Hepatocyte (in vitro differentiated cells): ENCODE data around the gene TDRD6. TPM values are rescaled to one million over a fixed set of nuclear protein-coding genes. Genes with fewer than 3 reads are reported as not detected.

Experiments used
- DNase-seq: peaks from one replicate; pipeline ENCODE4 v3.0.0-alpha.2; 2016; ENCODE audit warnings: low spot score
- H2AFZ ChIP-seq: fragments of 200-600 bp; sonication (generic); 2 replicates; pipeline ENCODE4 v1.6.0; 2016; ENCODE audit warnings: antibody characterized with exemption, mild to moderate bottlenecking
- H3K27ac ChIP-seq: fragments of 200-600 bp; sonication (generic); 2 replicates; pipeline ENCODE4 v1.5.1; 2016; ENCODE audit warnings: mild to moderate bottlenecking
- H3K27me3 ChIP-seq: fragments of 200-600 bp; sonication (generic); 2 replicates; pipeline ENCODE4 v1.6.1; 2016
- H3K36me3 ChIP-seq: fragments of 200-600 bp; sonication (generic); replicated peaks from 2 replicates; pipeline ENCODE4 v1.5.1; 2016; ENCODE audit warnings: low read depth; ENCODE audit not compliant: insufficient read depth
- H3K4me1 ChIP-seq: fragments of 200-600 bp; sonication (generic); 2 replicates; pipeline ENCODE4 v1.5.1; 2016; ENCODE audit warnings: mild to moderate bottlenecking, moderate library complexity; ENCODE audit not compliant: insufficient read depth
- H3K4me2 ChIP-seq: fragments of 200-600 bp; sonication (generic); 2 replicates; pipeline ENCODE4 v1.6.0; 2016
- H3K4me3 ChIP-seq: fragments of 200-600 bp; sonication (generic); 2 replicates; pipeline ENCODE4 v1.5.1; 2016; ENCODE audit warnings: mild to moderate bottlenecking
- H3K79me2 ChIP-seq: fragments of 200-600 bp; sonication (generic); 2 replicates; pipeline ENCODE4 v1.6.0; 2017; ENCODE audit warnings: mild to moderate bottlenecking
- H3K9me2 ChIP-seq: fragments of 200-600 bp; sonication (generic); replicated peaks from 2 replicates; pipeline ENCODE4 v1.6.0; 2017; ENCODE audit warnings: mild to moderate bottlenecking; ENCODE audit not compliant: insufficient read depth
- H3K9me3 ChIP-seq: fragments of 200-600 bp; sonication (generic); 2 replicates; pipeline ENCODE4 v1.5.1; 2016; ENCODE audit warnings: low read depth, mild to moderate bottlenecking
- H4K20me1 ChIP-seq: fragments of 200-600 bp; sonication (generic); 2 replicates; pipeline ENCODE4 v1.6.0; 2016; ENCODE audit warnings: mild to moderate bottlenecking; ENCODE audit not compliant: insufficient read depth, poor library complexity, severe bottlenecking
- EZH2 ChIP-seq: fragments of 200-600 bp; sonication (generic); IDR thresholded peaks from 2 replicates; pipeline ENCODE4 v1.6.1; 2016; ENCODE audit warnings: antibody characterized with exemption, mild to moderate bottlenecking, borderline replicate concordance
- EZH2phosphoT487 ChIP-seq: fragments of 200-600 bp; sonication (generic); IDR thresholded peaks from one replicate; pipeline ENCODE4 v1.6.1; 2018; ENCODE audit warnings: antibody characterized with exemption, mild to moderate bottlenecking, low read depth, moderate library complexity; ENCODE audit not compliant: unreplicated experiment, severe bottlenecking
- WGBS: methylation state at CpG from one replicate; pipeline ENCODE4 v1.1.6; 2016; ENCODE audit warnings: low lambda C conversion rate; ENCODE audit errors: missing lambda C conversion rate; 5-methylcytosine and 5-hydroxymethylcytosine counted together
- polyA plus RNA-seq: library from polyadenylated mRNA; unstranded; fragments of >200 nt; fragmentation: Nextera tagmentation; extraction: Ambion mirVana; gene quantifications from 2 replicates; pipeline ENCODE4 v1.2.1, GENCODE V29; 2016
- total RNA-seq: library from RNA; depleted of rRNA; stranded (reverse); fragments of >200 nt; gene quantifications from 2 replicates; pipeline ENCODE4 v1.2.3, GENCODE V29; 2014
- TF ChIP-seq, protein P1 (sequence below): fragments of 200-600 bp; sonication (generic); IDR thresholded peaks from 2 replicates; pipeline ENCODE4 v1.5.1; 2016; ENCODE audit warnings: antibody characterized with exemption, mild to moderate bottlenecking; ENCODE audit not compliant: poor library complexity

TDRD6 gene
- total and polyA plus RNA-seq, 2 experiments from 2014 or later: 0.20 to 0.34 TPM

DNA sequence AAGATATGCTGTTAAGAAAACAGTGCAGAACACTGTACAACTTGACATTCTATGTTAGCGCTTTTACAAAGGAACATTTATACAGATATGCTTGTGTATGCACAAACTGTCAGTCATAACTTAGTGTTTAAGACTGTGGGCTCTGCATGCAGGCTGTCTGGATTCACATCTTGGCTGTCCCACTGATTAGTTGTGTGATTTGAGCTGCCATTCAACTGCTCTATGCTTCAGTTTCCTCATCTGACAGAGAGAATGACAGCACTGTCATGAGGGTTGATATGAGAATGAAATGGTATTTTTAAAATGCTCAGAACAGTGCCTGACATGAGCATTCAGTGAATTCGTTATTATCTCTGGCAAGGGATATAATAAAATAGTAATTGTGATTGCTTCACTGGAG is 26.2 kb upstream of the TDRD6 start:
- WGBS: 92% methylated on average over 2 of the region's 2 CpGs
- Histone ChIP-seq H3K27ac (no peak overlapping the region), H3K36me3 (no peaks in the 10 kb centered on the region)

DNA sequence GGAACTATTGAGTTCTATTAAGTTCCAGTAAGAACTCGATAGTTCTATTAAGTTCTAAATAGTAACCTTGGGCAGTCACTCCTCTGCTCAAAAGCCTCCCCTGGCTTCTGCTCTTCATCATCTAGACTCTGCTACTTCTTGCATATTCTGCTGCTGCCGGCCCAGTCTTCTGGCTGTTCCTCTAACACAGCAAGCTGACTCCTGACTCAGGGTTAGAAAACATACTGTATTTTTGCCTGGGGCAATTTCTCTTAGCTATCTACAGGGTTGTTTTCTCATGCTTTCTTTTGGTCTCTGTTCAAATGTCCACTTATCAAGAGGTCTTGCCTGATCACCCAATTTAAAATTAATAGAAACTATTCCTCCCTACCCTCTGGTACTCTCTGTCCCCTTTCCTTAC is 20.3 kb upstream of the TDRD6 start:
- TF ChIP-seq EZH2 (no peak), EZH2phosphoT487 (no peak)
- TF ChIP-seq, protein P1, sequence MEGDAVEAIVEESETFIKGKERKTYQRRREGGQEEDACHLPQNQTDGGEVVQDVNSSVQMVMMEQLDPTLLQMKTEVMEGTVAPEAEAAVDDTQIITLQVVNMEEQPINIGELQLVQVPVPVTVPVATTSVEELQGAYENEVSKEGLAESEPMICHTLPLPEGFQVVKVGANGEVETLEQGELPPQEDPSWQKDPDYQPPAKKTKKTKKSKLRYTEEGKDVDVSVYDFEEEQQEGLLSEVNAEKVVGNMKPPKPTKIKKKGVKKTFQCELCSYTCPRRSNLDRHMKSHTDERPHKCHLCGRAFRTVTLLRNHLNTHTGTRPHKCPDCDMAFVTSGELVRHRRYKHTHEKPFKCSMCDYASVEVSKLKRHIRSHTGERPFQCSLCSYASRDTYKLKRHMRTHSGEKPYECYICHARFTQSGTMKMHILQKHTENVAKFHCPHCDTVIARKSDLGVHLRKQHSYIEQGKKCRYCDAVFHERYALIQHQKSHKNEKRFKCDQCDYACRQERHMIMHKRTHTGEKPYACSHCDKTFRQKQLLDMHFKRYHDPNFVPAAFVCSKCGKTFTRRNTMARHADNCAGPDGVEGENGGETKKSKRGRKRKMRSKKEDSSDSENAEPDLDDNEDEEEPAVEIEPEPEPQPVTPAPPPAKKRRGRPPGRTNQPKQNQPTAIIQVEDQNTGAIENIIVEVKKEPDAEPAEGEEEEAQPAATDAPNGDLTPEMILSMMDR: no peak
- Histone ChIP-seq H3K4me1 (no peaks in the 10 kb centered on the region), H3K4me3 (no peak overlapping the region), H3K9me3 (no peaks in the 10 kb centered on the region), H3K27ac (no peak overlapping the region), H3K36me3 (no peaks in the 10 kb centered on the region), H3K9me2 (no peaks in the 10 kb centered on the region), H4K20me1 (no peaks in the 10 kb centered on the region), H2AFZ (no peak overlapping the region), H3K79me2 (no peaks in the 10 kb centered on the region), H3K27me3 (no peaks in the 10 kb centered on the region), H3K4me2 (no peak overlapping the region)
- WGBS: 83% methylated on average over 2 of the region's 2 CpGs
- DNase-seq: no peak

More for the DNA sequence above, 26.2 kb upstream of the TDRD6 start:
- H2AFZ ChIP-seq: no peak overlapping the region
- no peaks in the 10 kb centered on the region for H4K20me1 ChIP-seq
- H3K4me1 ChIP-seq: no peaks in the 10 kb centered on the region
- TF ChIP-seq EZH2 (no peak), EZH2phosphoT487 (no peak)
- TF ChIP-seq, protein P1: no peak
- no peak overlapping the region for H3K4me2 ChIP-seq
- no peaks in the 10 kb centered on the region for H3K27me3 ChIP-seq
- DNase-seq: no peak
- H3K9me3 ChIP-seq: no peaks in the 10 kb centered on the region
- no peaks in the 10 kb centered on the region for H3K9me2 ChIP-seq
- H3K4me3 ChIP-seq: no peak overlapping the region
- no peaks in the 10 kb centered on the region for H3K79me2 ChIP-seq

DNA sequence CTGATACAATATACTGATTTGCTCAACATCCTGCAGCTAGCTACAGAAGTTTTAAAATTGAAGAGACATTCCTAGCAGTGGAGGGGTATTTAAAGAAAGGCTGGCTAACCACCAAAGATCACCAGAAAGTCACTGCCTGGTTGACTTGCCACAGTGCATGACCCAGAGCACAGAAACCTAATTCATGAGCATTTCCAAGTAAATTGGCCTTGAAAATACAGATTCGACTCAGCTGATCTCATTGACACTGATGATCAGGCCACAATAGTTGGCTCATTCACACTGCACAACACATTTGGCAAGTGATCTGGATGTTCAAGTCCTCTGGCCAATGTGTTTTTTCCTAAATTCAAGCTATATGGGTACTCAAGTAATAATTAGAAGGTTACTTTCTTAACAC is 13.3 kb upstream of the TDRD6 start:
- Histone ChIP-seq H3K27ac (no peak overlapping the region), H3K9me3 (no peaks in the 10 kb centered on the region), H3K9me2 (no peaks in the 10 kb centered on the region), H3K79me2 (no peaks in the 10 kb centered on the region), H2AFZ (no peak overlapping the region), H3K27me3 (no peaks in the 10 kb centered on the region), H3K4me1 (no peaks in the 10 kb centered on the region), H3K4me2 (no peak overlapping the region), H3K4me3 (no peak overlapping the region), H4K20me1 (no peaks in the 10 kb centered on the region), H3K36me3 (no peaks in the 10 kb centered on the region)
- 95% methylated on average over 1 of the region's 1 CpG for WGBS
- DNase-seq: no peak
- TF ChIP-seq EZH2 (no peak), EZH2phosphoT487 (no peak)
- TF ChIP-seq, protein P1: no peak
